HG03135 (cell line): ENCODE results near the gene TPRG1L.

Source experiments
- ATAC-seq: cut with Tn5 transposase; IDR thresholded peaks from one replicate; pipeline ENCODE4 v1.9.1; 2021; ENCODE audit warnings: mild to moderate bottlenecking, moderate library complexity; ENCODE audit not compliant: unreplicated experiment

Gene TPRG1L

GRCh38 chr1:3593334-3593733, 31.5 kb upstream of the TPRG1L start:
- ATAC-seq: no peak

DNA sequence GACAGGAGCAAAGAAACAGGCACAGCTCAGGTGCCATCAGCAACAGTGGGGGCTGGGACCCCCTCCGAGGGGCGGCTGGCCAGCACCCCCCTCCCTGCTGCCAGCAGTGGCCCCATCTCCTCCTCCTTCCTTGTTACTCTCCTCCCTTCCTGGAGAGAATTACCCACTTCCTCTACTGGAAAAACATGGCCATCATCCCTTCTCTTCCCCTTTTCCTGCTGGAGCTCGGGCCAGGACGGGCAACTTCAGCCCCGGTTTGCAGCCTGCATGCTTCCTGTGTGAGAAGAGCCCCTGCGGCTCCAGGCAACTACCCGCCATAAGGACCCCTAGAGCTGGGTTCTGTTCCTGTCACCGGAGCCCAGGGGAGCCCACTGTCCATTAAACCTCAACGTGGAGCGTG, 31.1 kb upstream of the TPRG1L start:
- ATAC-seq: no peak

DNA sequence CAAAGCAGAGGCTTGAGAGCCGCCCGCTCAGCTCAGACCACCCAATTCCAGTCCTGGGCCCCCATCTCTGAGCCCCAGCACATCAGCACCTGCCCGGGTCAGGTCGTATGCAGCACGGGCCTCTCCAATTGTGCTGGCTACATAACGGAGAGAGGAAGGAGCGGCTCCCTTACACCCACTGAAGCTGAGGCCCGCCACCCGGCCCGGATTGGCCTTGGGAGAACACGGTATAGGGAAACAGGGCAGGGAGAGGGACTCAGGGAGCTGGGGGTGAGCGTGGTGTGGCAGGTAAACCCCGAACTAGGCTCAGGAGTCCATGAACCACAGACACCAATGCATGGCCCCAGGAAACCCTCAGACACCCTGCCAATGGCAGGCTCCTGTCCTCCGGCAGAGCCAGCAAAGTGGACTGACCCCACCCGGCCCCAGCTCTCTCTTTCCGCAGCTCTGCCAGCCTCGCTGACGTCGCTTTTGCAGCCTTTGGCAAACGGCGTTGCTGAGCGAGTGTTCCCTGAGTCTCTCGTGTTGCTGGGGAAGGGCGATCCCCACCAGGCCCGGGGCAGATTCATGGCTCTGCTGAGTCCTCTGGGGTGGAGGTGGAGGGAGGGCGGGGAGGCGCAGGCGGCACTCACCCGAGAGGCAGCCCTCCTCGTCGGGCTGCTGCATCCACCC, 30.0 kb upstream of the TPRG1L start:
- no peak for ATAC-seq

- ATAC-seq: no peak
Observed at GRCh38 chr1:3595949-3596348, 28.9 kb upstream of the TPRG1L start.

GRCh38 chr1:3596663-3597598, 27.9 kb upstream of the TPRG1L start:
- ATAC-seq: no peak

- no peak for ATAC-seq
Observed at GRCh38 chr1:3597599-3597964, 27.2 kb upstream of the TPRG1L start.

GRCh38 chr1:3598051-3598491, 26.7 kb upstream of the TPRG1L start:
- ATAC-seq: no peak

GRCh38 chr1:3598522-3599285, 26.1 kb upstream of the TPRG1L start:
- no peak for ATAC-seq

GRCh38 chr1:3599286-3599811, 25.5 kb upstream of the TPRG1L start:
- no peak for ATAC-seq

GRCh38 chr1:3599816-3600215, 25.0 kb upstream of the TPRG1L start:
- no peak for ATAC-seq

DNA sequence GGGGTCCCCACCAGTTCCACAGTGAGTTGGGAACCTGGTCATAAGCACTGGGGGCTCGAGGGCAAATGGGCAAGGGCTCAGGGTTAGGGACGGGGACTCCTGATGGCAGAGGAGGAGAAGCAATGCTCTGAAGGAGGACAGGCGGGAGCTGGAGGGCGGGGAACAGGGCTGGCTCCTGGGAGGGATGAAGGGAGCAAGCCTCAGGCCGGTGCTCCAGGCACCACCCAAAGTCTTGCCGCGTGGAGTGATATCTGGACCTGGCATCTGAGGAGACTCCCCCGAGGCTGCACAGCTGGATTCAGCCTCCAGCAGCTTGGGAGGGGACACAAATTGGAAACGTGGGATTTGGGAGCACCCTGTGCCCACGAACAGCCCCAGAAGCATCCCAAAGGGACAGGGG, 24.5 kb upstream of the TPRG1L start:
- ATAC-seq: no peak

- no peak for ATAC-seq
Observed at GRCh38 chr1:3601743-3602142, 23.1 kb upstream of the TPRG1L start.

DNA sequence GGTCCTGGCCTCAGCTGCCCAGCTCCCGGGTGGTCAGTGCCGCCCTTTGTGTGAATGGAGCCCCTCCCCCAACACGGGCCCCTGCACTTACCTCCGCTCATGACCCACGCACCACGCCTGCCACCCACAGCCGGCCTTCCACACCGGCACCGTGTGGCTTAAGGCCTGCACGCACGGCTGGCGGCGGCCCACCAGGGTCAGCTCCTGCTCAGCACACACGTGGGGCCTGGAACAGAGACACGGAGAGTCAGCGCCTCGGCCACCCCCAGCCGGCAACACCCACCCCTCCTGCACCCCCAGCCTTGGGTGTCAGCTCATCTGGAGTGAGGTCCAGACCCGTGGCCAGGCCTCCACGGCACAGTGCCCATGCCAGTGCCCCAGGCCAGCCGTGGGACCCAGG, 22.4 kb upstream of the TPRG1L start:
- ATAC-seq: no peak

GRCh38 chr1:3603156-3603555, 21.7 kb upstream of the TPRG1L start:
- no peak for ATAC-seq

DNA sequence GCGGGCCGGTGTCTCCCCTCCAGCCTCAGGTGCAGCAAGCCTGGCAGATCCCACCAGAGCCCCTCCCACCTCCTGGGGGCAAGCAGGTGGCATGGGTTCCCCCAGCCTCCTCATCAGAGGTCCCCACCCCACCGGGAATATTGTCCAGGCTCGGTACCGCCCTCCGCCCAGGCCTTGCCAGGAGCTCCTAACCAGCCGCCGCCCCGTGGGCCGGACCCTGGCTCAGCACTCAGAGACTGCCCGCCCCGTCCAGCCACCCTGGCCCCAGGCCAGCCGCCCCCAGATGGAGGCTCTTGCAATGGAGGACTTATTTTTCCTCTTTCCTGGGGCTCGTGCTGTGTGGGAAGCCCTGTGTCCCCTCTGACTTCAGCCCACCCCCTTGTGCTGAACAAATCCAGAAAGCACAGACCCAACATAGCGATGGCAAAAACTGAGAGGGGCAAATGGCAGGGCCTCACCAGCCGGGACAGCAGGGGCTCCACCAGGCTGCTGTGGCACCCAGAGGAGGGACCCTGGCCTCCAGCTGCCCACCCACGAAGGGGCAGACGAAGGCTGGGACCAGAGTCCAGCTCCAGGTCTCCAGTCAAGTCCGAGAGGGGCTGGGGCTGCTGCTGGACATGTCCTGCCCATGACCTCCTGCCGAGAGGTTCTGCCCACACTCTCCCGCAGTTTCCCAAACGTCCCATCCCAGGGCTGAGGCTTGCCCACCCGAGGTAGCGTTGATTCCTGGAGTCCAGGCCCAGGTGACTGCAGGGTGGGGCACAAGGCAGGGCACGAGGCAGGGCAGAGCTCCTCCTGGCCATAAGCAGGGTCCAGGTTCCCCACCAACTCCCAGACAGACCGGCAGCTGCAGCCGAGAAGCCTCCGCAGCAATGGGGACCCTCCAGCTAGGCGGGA, 21.0 kb upstream of the TPRG1L start:
- no peak for ATAC-seq

DNA sequence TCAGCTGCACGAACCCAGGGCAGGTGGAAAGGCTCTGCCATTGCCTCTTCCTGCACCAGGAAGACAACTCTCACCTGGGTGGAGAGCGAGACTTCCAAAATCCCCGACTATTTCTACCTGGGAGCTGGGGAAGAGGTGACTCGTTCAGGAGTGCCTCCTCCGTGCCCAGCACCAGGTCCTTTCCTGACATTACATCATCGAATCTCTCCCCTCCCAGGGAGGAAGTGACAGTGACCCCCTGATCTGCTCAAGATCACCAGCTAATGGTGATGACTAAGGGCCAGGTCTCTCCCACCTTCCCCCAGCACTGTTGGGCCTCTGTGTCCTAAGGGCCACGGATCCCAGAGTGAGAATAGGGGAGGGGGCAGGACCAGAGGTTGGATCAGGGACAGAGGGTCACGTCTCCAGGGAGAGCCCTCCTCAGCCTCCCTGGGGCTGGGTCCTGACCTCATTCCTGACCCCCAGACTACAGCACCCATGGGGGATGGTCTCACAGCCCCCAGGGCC, 20.3 kb upstream of the TPRG1L start:
- no peak for ATAC-seq

- no peak for ATAC-seq
Observed at GRCh38 chr1:3604997-3605823, 19.6 kb upstream of the TPRG1L start.

DNA sequence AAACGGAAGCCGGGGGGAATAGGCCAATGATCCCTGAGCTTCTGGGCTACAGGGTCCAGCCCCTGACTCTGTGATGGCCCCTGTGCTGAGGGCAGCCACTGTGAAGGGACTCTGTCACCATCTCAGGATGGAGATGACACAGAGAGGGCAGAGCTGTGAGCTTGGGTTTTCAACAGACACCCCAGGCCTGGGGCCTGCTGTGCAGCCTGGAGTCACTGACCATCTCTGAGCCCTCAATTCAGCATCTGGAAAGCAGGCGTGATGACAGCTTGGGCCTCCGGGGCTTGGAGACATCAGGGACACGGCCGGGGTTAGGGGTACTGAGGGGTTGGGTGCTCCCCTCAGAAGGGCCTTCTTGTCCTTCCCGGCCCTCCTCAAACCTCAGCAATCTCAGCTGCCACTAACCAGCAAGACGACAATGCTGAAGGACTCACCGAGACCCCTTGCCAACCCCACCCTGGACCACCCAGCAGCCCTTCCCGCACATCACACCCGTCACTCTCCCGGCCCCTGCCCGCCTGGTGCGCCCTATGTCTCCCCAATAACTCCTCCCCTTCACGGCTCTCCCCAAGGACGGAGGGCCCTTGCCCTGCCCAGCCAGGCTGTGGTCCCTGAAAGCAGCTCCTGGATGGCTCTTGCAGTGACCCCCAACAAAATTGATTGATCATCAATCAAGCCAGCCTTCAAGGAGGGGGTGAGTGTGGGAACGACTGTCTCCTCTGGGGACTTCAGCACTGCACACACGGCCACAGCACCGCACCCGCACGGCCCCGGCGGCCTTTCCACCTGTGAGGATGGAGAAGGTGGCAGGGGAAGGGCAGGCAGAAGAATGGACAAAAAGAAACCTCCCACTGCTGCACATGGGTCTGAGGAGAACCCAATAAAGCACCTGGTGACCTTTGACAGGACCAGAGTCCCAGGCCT, 17.8 kb upstream of the TPRG1L start:
- no peak for ATAC-seq
